ENCODE results near the gene NBEA.
"Not testable (repeated sequence)": the region's sequence is repeated elsewhere in the genome, so short reads cannot be mapped to it uniquely, and the experiment has no call there.

NBEA gene

DNA sequence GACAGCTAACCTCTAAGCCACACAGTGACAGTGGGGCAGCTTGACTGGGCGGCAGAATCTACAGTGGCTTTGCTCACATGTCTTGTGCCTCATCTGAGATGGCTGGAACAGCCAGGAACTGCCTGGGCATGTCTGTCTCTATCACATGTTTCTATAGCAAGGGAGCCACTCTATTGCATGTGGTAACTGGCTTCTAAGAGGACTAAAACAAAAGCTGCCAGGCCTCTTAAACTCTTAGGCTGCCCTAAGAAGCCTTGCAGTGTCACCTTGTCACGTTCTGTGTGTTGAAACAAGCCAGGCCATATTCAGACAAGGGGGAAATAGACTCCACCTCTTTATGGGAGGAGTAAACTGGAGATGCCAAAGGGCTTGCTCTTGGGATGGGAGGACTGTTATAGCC, 657.3 kb downstream of the NBEA start:
- no peak for DNase-seq

- no peak for DNase-seq
Observed at GRCh38 chr13:35600137-35600536, 658.1 kb downstream of the NBEA start.

GRCh38 chr13:35603593-35604285, 661.7 kb downstream of the NBEA start:
- DNase-seq, result no peak

DNA sequence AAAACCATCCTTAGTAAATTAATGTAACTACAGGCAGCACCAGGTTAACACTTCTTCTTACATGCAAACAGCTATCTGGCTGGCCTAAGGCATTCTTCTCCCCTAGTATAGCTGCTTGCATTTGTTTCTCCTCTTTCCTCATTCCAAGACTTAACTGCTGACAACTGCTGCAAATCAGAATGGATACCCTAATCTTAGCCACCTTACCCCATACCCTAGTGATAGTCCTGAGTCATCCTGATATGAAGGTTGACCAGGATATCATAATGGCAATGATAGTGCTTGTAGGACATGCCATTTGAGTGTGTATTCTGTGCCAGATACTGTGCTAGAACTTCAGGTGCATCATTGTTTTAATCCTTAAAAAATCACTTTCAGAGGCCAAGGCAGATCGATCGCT, 672.6 kb downstream of the NBEA start:
- no peak for DNase-seq

DNA sequence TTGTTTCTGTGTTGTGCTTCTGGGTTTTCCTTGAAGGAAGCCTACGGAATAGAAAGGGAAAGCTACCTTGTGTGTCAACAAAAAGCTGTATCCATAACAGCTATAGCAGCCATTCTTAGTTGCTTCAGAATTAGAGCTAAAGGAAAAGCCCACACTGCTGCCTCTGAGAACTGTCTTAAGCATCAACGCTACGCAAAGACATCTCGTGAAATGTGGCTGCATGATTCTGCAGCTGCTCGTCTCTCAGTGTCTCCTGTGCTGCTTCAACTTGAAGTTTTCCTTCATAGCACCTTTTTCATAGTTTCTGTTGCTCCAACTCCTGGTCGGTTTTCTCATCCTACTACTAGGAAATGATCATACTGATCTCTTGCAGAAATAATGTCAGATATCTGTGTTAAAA, 675.4 kb downstream of the NBEA start:
- no peak for DNase-seq

DNA sequence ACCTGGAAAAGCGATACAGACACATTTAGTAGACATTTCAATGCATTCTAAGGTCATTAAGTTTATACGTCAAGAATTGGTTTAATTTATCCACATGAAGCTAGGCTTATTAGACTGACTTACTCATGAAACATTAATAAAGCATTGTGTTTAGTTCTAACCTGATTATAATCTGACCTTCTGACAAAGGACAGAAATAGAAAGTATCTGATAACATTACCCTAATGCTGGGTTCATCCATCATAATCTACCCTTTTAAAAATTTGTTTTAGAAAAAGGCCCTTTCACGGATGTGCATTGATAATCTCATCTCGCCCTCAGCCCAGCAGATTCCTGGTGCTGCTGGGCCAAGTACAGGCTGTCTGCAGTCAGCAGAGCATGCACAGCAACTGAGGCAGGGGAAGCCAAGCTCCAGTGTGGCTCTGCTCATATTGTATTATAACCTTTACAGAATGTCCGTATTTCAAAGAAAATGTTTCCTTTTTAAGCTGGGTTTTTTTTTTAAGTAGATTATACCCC, 676.6 kb downstream of the NBEA start:
- DNase-seq, result no peak

GRCh38 chr13:35621989-35622388, 679.9 kb downstream of the NBEA start:
- DNase-seq, result no peak

- DNase-seq, result no peak
Observed at GRCh38 chr13:35629026-35629425, 687.0 kb downstream of the NBEA start.

DNA sequence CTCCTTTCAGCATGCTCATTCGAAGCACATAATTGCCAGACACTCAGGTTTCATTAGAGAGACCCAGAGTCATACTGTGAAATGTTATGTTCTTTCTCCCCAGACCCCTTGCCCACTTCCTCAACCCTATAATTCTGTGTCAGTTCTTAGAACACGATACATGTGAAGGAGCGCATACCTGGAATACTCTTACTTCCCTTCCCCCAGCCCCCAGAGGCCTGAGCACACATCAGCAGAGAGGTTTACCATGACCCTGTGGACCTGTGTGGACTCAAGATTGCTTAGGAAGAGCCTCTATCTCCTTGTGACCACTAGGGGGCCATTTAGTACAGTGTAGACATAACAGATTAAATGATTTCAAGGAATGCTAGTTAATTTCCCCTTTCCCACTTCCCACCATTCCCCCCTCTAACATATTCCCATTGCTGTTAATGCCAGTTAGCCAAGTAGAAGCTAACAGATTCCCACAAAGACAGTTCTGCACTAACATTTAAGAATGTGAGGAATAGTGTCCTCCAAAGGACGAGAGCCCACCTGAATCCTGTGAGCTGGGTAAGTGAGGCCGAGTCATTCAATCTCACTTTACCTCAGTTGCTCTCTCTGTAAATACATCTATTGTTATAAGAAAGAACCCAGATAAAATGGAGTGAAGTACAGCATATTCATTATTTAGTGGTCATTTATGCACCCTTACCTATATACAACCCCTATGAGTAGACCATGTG, 688.6 kb downstream of the NBEA start:
- peak; percentile 16 for DNase-seq

DNA sequence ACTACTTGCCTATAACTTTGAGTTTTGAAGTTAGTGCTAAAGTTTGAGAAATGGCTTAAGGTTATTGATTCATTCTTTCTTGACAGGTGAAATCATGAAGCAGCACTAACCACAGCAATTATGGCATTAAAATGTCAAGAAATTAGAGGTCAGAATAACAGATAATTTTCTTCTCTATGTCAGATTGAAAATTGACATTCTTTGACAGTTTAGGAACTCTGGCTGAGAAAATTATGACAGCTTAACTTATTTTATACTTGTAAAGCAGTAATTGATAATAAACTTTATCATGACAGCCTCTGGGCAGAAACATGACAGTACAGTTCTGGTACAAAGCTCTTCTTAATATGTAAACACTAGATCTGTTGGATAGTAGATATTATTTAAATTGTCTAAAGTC, 689.6 kb downstream of the NBEA start:
- DNase-seq, result no peak

DNA sequence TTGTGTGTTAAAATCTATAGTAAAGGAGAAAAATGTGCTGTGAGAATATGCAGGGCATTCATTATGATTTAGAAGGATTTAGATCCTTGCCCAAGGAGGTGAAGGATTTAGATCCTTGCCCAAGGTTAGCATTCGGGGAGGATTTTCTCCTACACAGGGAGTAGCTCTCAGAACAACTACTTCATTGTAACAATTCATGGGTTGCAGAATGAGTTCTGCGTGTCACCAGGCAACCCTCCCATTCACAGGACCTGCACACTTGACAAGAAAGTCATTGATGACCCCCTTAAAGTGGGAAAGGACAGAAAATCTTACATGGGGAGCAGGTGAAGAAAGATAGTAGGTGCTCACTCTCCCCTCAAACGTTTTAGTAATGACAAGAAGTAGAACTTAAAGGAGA, 701.6 kb downstream of the NBEA start:
- no peak for DNase-seq

DNA sequence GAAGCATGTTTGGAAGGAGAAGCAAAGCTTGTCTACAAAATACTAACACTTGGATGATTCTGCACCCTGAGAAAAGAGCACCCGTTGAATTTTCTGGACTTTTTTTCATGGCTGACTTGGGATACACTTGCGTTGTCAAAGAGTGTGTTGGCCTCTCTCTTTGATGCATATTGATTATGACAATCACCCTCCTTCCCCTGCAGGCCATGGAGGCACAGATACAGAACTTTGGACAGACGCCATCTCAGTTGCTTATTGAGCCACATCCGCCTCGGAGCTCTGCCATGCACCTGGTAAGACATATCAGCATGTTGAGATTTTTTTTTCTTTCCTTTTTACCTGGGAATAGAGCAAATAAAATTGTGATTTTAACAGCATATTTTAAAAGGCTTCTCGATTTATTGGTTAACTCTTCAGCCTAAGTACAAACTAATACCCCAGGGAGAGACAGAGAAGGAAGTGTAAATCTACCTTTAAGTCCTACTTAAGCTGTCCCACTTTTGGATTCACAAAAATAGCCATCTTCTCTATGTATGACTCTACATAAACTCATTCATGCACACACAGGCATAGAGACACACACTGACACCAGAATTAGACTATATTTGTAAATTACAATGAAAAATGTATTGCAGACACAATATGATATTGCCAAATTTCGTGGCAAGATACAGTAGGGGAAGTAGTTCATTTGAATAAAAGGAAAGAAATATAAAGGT, 704.1 kb downstream of the NBEA start:
- no peak for DNase-seq

- DNase-seq, result no peak
Observed at GRCh38 chr13:35648201-35648600, 706.1 kb downstream of the NBEA start.

- DNase-seq, result no peak
Observed at GRCh38 chr13:35649162-35649561, 707.1 kb downstream of the NBEA start.

DNA sequence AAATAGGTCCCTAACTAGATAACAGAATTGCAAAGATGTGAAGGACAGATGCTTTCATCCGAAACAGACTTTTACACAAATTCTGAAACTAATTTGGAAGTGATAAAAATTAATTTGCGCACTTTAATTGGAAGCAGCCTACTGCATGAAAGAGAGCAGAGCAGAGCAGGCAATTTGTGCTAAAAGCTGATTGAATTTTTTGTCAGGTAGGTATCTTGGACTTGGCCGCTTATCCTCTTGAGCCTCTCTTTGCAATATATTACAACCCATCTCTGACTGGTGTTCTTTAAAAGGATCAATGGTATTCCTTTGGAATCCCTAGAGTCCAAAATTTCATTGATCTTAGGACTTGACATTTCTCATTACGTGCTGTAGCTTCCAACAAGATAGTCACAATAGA, 717.7 kb downstream of the NBEA start:
- no peak for DNase-seq

- DNase-seq, result no peak
Observed at GRCh38 chr13:35664747-35665146, 722.7 kb downstream of the NBEA start.

DNA sequence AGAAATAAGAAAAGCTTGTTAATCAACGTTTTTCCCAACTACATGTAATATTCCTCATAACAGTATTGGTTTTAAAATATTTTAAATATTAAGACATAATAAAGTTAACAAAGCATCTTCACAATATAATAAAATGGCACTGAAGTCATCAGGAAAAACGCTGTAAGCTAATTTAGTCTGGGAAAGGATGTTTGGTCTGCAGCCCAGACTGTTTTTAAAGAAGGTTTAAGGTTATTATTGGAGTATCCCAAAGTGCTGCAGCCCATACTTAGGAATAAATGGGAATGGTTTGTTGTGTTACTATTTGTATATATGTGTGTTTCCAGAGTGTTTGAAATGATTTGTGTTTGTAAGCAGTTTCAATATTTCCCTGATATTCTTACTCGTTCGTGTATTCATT, 727.3 kb downstream of the NBEA start:
- DNase-seq, result no peak

DNA sequence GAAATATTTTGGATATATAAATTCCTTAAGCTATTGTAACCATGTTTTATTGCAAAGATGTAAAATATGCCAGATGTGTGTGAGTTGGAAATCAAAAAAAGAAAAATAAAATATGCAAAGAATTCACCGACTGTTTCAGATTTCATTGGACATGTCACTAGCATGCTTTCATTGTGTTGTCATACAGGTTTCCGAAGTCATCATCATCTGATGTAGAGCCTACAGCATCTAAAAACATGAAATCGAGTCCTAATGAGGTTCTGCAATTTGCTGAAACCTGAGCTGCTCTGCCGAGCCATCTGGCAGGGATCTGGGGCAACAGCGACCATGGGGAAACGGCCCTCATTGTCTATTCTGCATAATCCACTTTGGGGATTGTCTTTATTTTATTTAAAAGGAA, 730.5 kb downstream of the NBEA start:
- DNase-seq, result no peak

GRCh38 chr13:35675651-35676050, 733.6 kb downstream of the NBEA start:
- no peak for DNase-seq

GRCh38 chr13:35677863-35678262, 735.8 kb downstream of the NBEA start:
- not testable (repeated sequence) for DNase-seq

DNA sequence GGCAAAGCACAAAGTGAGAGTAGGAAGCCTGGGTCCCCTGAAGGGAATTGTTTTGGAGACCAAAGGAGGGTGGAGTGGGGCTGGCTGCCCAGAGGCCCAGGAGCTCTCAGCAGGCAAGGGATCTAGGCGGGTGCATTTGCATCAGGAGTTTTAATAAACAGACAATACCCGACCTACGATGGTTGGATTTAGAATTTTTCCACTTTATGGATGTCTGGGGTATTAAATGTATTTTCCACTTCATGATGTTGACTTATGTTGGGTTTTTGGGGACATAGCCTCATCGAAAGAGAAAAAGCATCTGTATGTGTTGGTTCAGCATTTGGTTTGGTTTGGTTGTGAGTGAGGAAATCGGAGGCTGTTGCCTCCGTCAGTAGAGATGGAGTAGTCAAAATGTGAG, 739.6 kb downstream of the NBEA start:
- DNase-seq, result no peak

- no peak for DNase-seq
Observed at GRCh38 chr13:35684432-35684831, 742.4 kb downstream of the NBEA start.

- no peak for DNase-seq
Observed at GRCh38 chr13:35687336-35687735, 745.3 kb downstream of the NBEA start.

Data from midbrain (tissue), 1 donor.